Measurements from ENCODE around the gene ZNF865.

ZNF865 gene

GRCh38 chr19:55644842-55645511 lies 39.5 kb downstream of the ZNF865 start:
- Histone ChIP-seq H3F3A (ENCODE audit: insufficient read depth) (peaks cover 51% of the 10 kb centered on the region), H3K4me2 (ENCODE audit: low read depth, low read length, poor library complexity, severe bottlenecking) (peak overlapping the region; percentile 71), H3K9ac (ENCODE audit: low read length) (peak overlapping the region; percentile 98), H3K36me3 (ENCODE audit: low read length) (no peaks in the 10 kb centered on the region; the same call in 1 of the 2 replicates), H3K9me2 (replicated peaks; ENCODE audit: insufficient read depth, low read length) (no peaks in the 10 kb centered on the region), H3K9me3 (ENCODE audit: insufficient read depth, low read length) (no peaks in the 10 kb centered on the region), H3K27me3 (ENCODE audit: low read length) (no peaks in the 10 kb centered on the region), H4K20me1 (ENCODE audit: low read depth, low read length) (no peaks in the 10 kb centered on the region), H3K79me2 (ENCODE audit: insufficient read depth, low read length) (peaks cover 24% of the 10 kb centered on the region), H3K4me3 (ENCODE audit: insufficient read depth, low read length, poor library complexity, severe bottlenecking) (peak overlapping the region; percentile 99), H3K27ac (ENCODE audit: low read depth, low read length) (peak overlapping the region; percentile 90), H2AFZ (ENCODE audit: low read depth, low read length, severe bottlenecking) (no peak overlapping the region)
- TF ChIP-seq, protein P1, sequence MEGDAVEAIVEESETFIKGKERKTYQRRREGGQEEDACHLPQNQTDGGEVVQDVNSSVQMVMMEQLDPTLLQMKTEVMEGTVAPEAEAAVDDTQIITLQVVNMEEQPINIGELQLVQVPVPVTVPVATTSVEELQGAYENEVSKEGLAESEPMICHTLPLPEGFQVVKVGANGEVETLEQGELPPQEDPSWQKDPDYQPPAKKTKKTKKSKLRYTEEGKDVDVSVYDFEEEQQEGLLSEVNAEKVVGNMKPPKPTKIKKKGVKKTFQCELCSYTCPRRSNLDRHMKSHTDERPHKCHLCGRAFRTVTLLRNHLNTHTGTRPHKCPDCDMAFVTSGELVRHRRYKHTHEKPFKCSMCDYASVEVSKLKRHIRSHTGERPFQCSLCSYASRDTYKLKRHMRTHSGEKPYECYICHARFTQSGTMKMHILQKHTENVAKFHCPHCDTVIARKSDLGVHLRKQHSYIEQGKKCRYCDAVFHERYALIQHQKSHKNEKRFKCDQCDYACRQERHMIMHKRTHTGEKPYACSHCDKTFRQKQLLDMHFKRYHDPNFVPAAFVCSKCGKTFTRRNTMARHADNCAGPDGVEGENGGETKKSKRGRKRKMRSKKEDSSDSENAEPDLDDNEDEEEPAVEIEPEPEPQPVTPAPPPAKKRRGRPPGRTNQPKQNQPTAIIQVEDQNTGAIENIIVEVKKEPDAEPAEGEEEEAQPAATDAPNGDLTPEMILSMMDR (IDR thresholded peaks at IDR 0.05; ENCODE audit: insufficient read depth, low read length, poor library complexity, severe bottlenecking), result no peak
- no peak for TF ChIP-seq EZH2phosphoT487 (conservative IDR thresholded peaks at IDR 0.05; ENCODE audit: low read length)

- Histone ChIP-seq H3K9me2 (replicated peaks; ENCODE audit: insufficient read depth, low read length) (no peaks in the 10 kb centered on the region), H3K27me3 (ENCODE audit: low read length) (no peaks in the 10 kb centered on the region), H2AFZ (ENCODE audit: low read depth, low read length, severe bottlenecking) (no peak overlapping the region), H3F3A (ENCODE audit: insufficient read depth) (peaks cover 48% of the 10 kb centered on the region), H3K27ac (ENCODE audit: low read depth, low read length) (peak overlapping the region; percentile 90), H3K9me3 (ENCODE audit: insufficient read depth, low read length) (no peaks in the 10 kb centered on the region), H3K9ac (ENCODE audit: low read length) (peak overlapping the region; percentile 98), H3K4me3 (ENCODE audit: insufficient read depth, low read length, poor library complexity, severe bottlenecking) (peak overlapping the region; percentile 99), H3K79me2 (ENCODE audit: insufficient read depth, low read length) (peaks cover 24% of the 10 kb centered on the region), H3K36me3 (ENCODE audit: low read length) (no peaks in the 10 kb centered on the region; the same call in 1 of the 2 replicates), H3K4me2 (ENCODE audit: low read depth, low read length, poor library complexity, severe bottlenecking) (peak overlapping the region; percentile 71), H4K20me1 (ENCODE audit: low read depth, low read length) (no peaks in the 10 kb centered on the region)
- TF ChIP-seq, protein P1 (IDR thresholded peaks at IDR 0.05; ENCODE audit: insufficient read depth, low read length, poor library complexity, severe bottlenecking), result no peak
- no peak for TF ChIP-seq EZH2phosphoT487 (conservative IDR thresholded peaks at IDR 0.05; ENCODE audit: low read length)
These were observed 40.0 kb downstream of the ZNF865 start for GRCh38 chr19:55645512-55645881.

- H3K9me2 ChIP-seq (replicated peaks; ENCODE audit: insufficient read depth, low read length), result no peaks in the 10 kb centered on the region
- no peaks in the 10 kb centered on the region for H3K9me3 ChIP-seq (ENCODE audit: insufficient read depth, low read length)
- H4K20me1 ChIP-seq (ENCODE audit: low read depth, low read length), result no peaks in the 10 kb centered on the region
- peaks cover 39% of the 10 kb centered on the region for H3F3A ChIP-seq (ENCODE audit: insufficient read depth)
- H3K4me3 ChIP-seq (ENCODE audit: insufficient read depth, low read length, poor library complexity, severe bottlenecking), result peak overlapping the region; percentile 69
- H2AFZ ChIP-seq (ENCODE audit: low read depth, low read length, severe bottlenecking), result no peak overlapping the region
- H3K9ac ChIP-seq (ENCODE audit: low read length), result peak overlapping the region; percentile 92
- peak overlapping the region; percentile 95 for H3K27ac ChIP-seq (ENCODE audit: low read depth, low read length)
- H3K36me3 ChIP-seq (ENCODE audit: low read length), result no peaks in the 10 kb centered on the region; the same call in 1 of the 2 replicates
- H3K79me2 ChIP-seq (ENCODE audit: insufficient read depth, low read length), result peaks cover 24% of the 10 kb centered on the region
- no peak for TF ChIP-seq EZH2phosphoT487 (conservative IDR thresholded peaks at IDR 0.05; ENCODE audit: low read length)
- TF ChIP-seq, protein P1 (IDR thresholded peaks at IDR 0.05; ENCODE audit: insufficient read depth, low read length, poor library complexity, severe bottlenecking), result no peak
- peak overlapping the region; percentile 87 for H3K4me2 ChIP-seq (ENCODE audit: low read depth, low read length, poor library complexity, severe bottlenecking)
- H3K27me3 ChIP-seq (ENCODE audit: low read length), result no peaks in the 10 kb centered on the region
These were observed 41.7 kb downstream of the ZNF865 start for GRCh38 chr19:55646889-55647731.

All from SU-DHL-6 (cell line).